Fibroblast of lung (primary cell): ENCODE results near the gene TCIRG1. TPM values are rescaled to one million over a fixed set of nuclear protein-coding genes. Genes with fewer than 3 reads are reported as not detected.

Experiments used
- DNase-seq, 2 donors: peaks; one replicate each; pipeline versions ENCODE4 v3.0.0 to v3.0.0-alpha.2; 2010; ENCODE audit warnings: low read depth in 2 of 2
- H2AFZ ChIP-seq: 2 replicates; pipeline ENCODE4 v1.5.1; 2012; ENCODE audit warnings: low read length, control low read depth, inconsistent platforms
- H3K27ac ChIP-seq: 2 replicates; pipeline ENCODE4 v1.5.1; 2011; ENCODE audit warnings: low read length, control low read depth; ENCODE audit not compliant: insufficient read depth
- H3K27me3 ChIP-seq: 2 replicates; pipeline ENCODE4 v1.5.1; 2011; ENCODE audit warnings: mild to moderate bottlenecking, low read length; ENCODE audit not compliant: control insufficient read depth, insufficient read depth
- H3K36me3 ChIP-seq: 2 replicates; pipeline ENCODE4 v1.5.1; 2011; ENCODE audit warnings: low read length; ENCODE audit not compliant: control insufficient read depth, insufficient read depth
- H3K4me1 ChIP-seq: 2 replicates; pipeline ENCODE4 v1.5.1; 2011; ENCODE audit warnings: low read length; ENCODE audit not compliant: control insufficient read depth, insufficient read depth; ENCODE audit errors: extremely low read depth
- H3K4me2 ChIP-seq: 2 replicates; pipeline ENCODE4 v1.5.1; 2011; ENCODE audit warnings: low read length, control low read depth; ENCODE audit not compliant: insufficient read depth; ENCODE audit errors: extremely low read depth
- H3K4me3 ChIP-seq, 4 experiments: fragments of 200-600 bp in 1 of 4; sonication (generic) in 1 of 4; replicated peaks in 1 of 4; 2 replicates each; pipeline ENCODE4 v1.5.1; 2011 to 2016; ENCODE audit warnings: low read length in 4 of 4, low read depth in 3 of 4, mild to moderate bottlenecking in 3 of 4, control low read depth in 2 of 4, inconsistent platforms in 1 of 4, mixed read lengths in 1 of 4; ENCODE audit not compliant: insufficient read depth in 1 of 4; ENCODE audit errors: control extremely low read depth in 1 of 4
- H3K79me2 ChIP-seq: 2 replicates; pipeline ENCODE4 v1.5.1; 2012; ENCODE audit warnings: mild to moderate bottlenecking, low read length, inconsistent platforms; ENCODE audit not compliant: control insufficient read depth, insufficient read depth
- H3K9ac ChIP-seq: 2 replicates; pipeline ENCODE4 v1.5.1; 2011; ENCODE audit warnings: mild to moderate bottlenecking, low read length, control low read depth; ENCODE audit not compliant: insufficient read depth
- H3K9me3 ChIP-seq: 2 replicates; pipeline ENCODE4 v1.5.1; 2012; ENCODE audit warnings: low read depth, low read length; ENCODE audit not compliant: control insufficient read depth, insufficient read depth
- H4K20me1 ChIP-seq: 2 replicates; pipeline ENCODE4 v1.5.1; 2011; ENCODE audit warnings: low read length; ENCODE audit not compliant: control insufficient read depth, insufficient read depth; ENCODE audit errors: extremely low read depth
- EZH2 ChIP-seq: IDR thresholded peaks from 2 replicates; pipeline ENCODE4 v1.5.1; 2012; ENCODE audit warnings: low read length, control low read depth, mild to moderate bottlenecking; ENCODE audit errors: missing control alignments
- polyA plus RNA-seq, 2 donors: library from polyadenylated mRNA; depleted of rRNA in 1 of 2; stranded (reverse) in 1 of 2; unstranded in 1 of 2; fragments of >200 nt; gene quantifications; 2 replicates each; pipeline ENCODE4 v1.2.1, GENCODE V29; 2011 to 2012; ENCODE audit warnings: missing spikeins in 1 of 2
- total RNA-seq: library from RNA; depleted of rRNA; stranded (reverse); fragments of >200 nt; gene quantifications from 2 replicates; pipeline ENCODE4 v1.2.1, GENCODE V29; 2014
- TF ChIP-seq, protein P1 (sequence below), 2 donors: IDR thresholded peaks in 1 of 2; conservative IDR thresholded peaks in 1 of 2; 1 replicate in 1 of 2; 2 replicates in 1 of 2; pipeline ENCODE4 v1.5.1; 2011 to 2012; ENCODE audit warnings: low read length in 2 of 2, control low read depth in 1 of 2, inconsistent platforms in 1 of 2, low read depth in 1 of 2, mild to moderate bottlenecking in 1 of 2

TCIRG1 gene
- total and polyA plus RNA-seq, 2 donors (not counting 1 experiment from before 2014, with no cell fraction given): 26.7 to 46.2 TPM

DNA sequence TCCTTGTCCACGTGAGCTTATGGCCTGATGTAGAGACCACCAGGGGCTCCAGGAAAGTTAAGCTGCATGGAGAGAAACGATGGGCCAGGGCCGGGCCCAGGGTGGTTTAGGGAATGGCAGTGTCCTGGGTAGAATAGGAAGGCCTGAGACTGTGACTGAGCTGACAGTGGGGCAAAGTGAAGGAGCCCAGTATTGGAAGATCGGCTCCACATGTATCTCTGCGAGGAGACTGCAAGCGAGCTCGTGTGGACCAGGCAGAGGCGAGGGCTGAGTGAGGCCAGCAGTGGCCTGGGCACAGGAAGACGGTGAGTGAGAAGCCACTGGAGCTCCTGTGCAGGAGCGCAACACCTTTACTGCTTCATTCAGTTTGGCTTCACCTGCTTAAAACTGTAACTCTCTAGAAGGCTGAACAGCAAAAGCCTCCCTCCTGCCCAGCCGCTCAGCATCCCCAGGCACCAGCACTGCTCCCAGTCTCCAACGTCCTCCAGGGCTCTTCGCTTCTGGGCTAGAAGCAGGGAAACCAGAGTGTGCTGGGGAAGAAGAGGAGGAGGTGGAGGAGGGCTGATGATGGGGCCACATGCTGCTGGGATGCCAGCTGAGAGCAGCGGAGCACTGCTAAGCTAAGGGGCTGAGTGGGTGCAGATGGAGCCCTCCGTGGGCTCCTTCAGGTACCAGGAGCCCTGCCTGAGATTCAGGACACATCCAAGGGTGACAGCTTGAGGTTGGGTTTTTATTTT, 13.5 kb downstream of the TCIRG1 start:
- no peak overlapping the region for H3K27ac ChIP-seq
- no peaks in the 10 kb centered on the region for H3K4me1 ChIP-seq
- no peaks in the 10 kb centered on the region for H4K20me1 ChIP-seq
- no peaks in the 10 kb centered on the region for H3K27me3 ChIP-seq
- H3K9ac ChIP-seq: no peak overlapping the region
- H3K4me2 ChIP-seq: no peak overlapping the region
- no peak overlapping the region for H3K4me3 ChIP-seq
- TF ChIP-seq, protein P1, sequence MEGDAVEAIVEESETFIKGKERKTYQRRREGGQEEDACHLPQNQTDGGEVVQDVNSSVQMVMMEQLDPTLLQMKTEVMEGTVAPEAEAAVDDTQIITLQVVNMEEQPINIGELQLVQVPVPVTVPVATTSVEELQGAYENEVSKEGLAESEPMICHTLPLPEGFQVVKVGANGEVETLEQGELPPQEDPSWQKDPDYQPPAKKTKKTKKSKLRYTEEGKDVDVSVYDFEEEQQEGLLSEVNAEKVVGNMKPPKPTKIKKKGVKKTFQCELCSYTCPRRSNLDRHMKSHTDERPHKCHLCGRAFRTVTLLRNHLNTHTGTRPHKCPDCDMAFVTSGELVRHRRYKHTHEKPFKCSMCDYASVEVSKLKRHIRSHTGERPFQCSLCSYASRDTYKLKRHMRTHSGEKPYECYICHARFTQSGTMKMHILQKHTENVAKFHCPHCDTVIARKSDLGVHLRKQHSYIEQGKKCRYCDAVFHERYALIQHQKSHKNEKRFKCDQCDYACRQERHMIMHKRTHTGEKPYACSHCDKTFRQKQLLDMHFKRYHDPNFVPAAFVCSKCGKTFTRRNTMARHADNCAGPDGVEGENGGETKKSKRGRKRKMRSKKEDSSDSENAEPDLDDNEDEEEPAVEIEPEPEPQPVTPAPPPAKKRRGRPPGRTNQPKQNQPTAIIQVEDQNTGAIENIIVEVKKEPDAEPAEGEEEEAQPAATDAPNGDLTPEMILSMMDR (conservative IDR thresholded peaks at IDR 0.05 in 1 of 2, IDR thresholded peaks at IDR 0.05 in 1 of 2; ENCODE audit: low read depth in 1 of 2, low read length in 2 of 2): no peak
- TF ChIP-seq EZH2: no peak
- H3K36me3 ChIP-seq: peaks cover 34% of the 10 kb centered on the region
- DNase-seq: no peak
- no peaks in the 10 kb centered on the region for H3K79me2 ChIP-seq
- H2AFZ ChIP-seq: no peak overlapping the region
- H3K9me3 ChIP-seq: no peaks in the 10 kb centered on the region

DNA sequence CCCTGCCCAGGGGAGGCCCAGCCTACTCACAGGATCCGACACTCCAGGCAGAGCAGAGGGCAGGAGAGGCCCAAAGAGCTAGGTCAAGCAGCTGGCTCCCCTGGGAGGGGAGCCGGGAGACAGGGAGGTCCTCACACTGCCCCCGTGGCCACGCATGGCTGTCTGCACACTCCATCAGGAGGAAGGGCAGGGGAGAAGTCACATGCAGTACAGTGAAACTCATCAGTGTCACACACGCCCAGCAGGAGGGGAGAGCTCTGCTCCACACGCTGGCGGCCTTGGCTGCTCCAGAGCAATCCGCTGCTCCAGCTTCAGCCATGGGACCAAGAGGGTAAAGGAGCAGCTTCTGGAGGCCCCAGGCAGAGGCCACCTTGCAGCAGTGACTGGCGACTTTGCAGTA, 14.3 kb downstream of the TCIRG1 start:
- no peak for DNase-seq
- Histone ChIP-seq H4K20me1 (no peaks in the 10 kb centered on the region), H3K27ac (no peak overlapping the region), H3K4me1 (no peaks in the 10 kb centered on the region), H3K36me3 (peaks cover 30% of the 10 kb centered on the region), H3K4me2 (no peak overlapping the region), H3K79me2 (no peaks in the 10 kb centered on the region), H3K4me3 (no peak overlapping the region), H2AFZ (no peak overlapping the region), H3K27me3 (no peaks in the 10 kb centered on the region), H3K9me3 (no peaks in the 10 kb centered on the region), H3K9ac (no peak overlapping the region)
- TF ChIP-seq EZH2: no peak
- TF ChIP-seq, protein P1 (conservative IDR thresholded peaks at IDR 0.05 in 1 of 2, IDR thresholded peaks at IDR 0.05 in 1 of 2; ENCODE audit: low read depth in 1 of 2, low read length in 2 of 2): no peak

DNA sequence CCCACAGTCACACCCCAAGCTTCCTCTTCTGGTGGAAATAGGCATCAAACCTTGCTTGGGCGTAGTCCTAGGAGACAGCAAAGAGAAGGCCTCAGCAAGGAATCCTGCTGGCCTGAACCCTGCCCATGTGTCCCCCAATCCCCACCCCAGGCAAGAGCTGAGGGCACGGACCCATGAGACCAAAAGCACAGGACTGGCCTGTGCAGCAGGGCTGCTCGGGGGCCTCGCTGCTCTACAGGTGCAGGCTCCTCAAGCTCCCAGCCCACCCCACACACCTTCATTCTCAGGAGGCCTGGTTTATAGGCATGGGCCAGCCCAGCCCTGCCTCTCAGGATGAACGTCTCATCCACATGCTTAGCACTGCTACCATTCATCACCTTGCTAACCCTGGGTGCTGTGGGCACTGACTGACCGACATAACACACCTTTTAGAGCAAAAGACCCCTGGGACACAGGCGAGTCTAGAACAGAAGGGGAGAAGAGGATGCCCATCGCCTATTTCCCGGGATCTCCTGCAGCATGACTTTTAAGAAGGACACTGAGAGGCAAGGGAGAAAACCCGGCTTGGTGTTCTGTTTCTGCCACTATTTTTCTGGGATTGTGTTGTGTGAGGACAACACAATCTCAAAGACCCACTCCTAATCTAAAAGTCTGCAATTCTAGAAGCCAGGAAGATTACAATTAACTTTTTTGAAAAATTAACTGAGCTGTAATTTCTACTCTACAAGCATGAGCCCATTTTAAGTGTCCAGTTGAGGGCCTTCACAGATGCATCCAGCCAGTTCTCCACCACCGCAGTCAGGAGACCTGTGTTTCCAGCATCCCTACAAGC, 15.4 kb downstream of the TCIRG1 start:
- Histone ChIP-seq H2AFZ (no peak overlapping the region), H3K9me3 (no peaks in the 10 kb centered on the region), H3K9ac (no peak overlapping the region), H3K27ac (no peak overlapping the region), H3K79me2 (no peaks in the 10 kb centered on the region), H3K4me1 (no peaks in the 10 kb centered on the region), H4K20me1 (no peaks in the 10 kb centered on the region), H3K27me3 (no peaks in the 10 kb centered on the region), H3K4me2 (no peak overlapping the region), H3K4me3 (no peak overlapping the region), H3K36me3 (peaks cover 22% of the 10 kb centered on the region)
- no peak for TF ChIP-seq EZH2
- TF ChIP-seq, protein P1 (conservative IDR thresholded peaks at IDR 0.05 in 1 of 2, IDR thresholded peaks at IDR 0.05 in 1 of 2; ENCODE audit: low read depth in 1 of 2, low read length in 2 of 2): no peak
- no peak for DNase-seq
